K562 (cell line): ENCODE measurements around the gene HLA-DMB. TPM values are rescaled to one million over a fixed set of nuclear protein-coding genes. Genes with fewer than 3 reads are reported as not detected.

ENCODE experiments used
- ADNP ChIP-seq: fragments of 200-800 bp; sonication (Bioruptor generic); IDR thresholded peaks from 2 replicates; pipeline ENCODE4 v1.6.1; 2016; ENCODE audit warnings: missing genetic modification characterization, missing compliant biosample characterization
- CBX5 ChIP-seq: IDR thresholded peaks from 2 replicates; pipeline ENCODE4 v1.6.1; 2014; ENCODE audit warnings: low read depth, borderline replicate concordance
- CEBPG ChIP-seq, 3 experiments: fragments of 200-800 bp in 1 of 3; sonication (Bioruptor generic) in 1 of 3; sonication (generic) in 1 of 3; formaldehyde crosslinking in 1 of 3; IDR thresholded peaks in 2 of 3; conservative IDR thresholded peaks in 1 of 3; 2 replicates each; pipeline versions ENCODE4 v1.6.1 to v1.8.0; 2016 to 2022; ENCODE audit warnings: missing compliant biosample characterization in 2 of 3, missing genetic modification characterization in 2 of 3, mild to moderate bottlenecking in 1 of 3, missing genetic modification reagents in 1 of 3
- ESRRA ChIP-seq: fragments of 450-650 bp; IDR thresholded peaks from 2 replicates; pipeline ENCODE4 v1.6.1; 2014; ENCODE audit warnings: low read depth, mild to moderate bottlenecking, moderate library complexity, borderline replicate concordance
- GABPB1 ChIP-seq: sonication (generic); formaldehyde crosslinking; IDR thresholded peaks from 2 replicates; pipeline ENCODE4 v1.8.0; 2022; ENCODE audit warnings: mild to moderate bottlenecking, missing genetic modification reagents
- HDAC1 ChIP-seq, 2 experiments: fragments of 450-650 bp; IDR thresholded peaks; 2 replicates each; pipeline ENCODE4 v1.6.1; 2016 to 2017; ENCODE audit warnings: inconsistent platforms in 1 of 2, mild to moderate bottlenecking in 1 of 2, moderate library complexity in 1 of 2
- HNRNPLL ChIP-seq: fragments of 200-400 bp; formaldehyde crosslinking; IDR thresholded peaks from 2 replicates; pipeline ENCODE4 v1.6.1; 2017; ENCODE audit warnings: low read length, low read depth, mild to moderate bottlenecking; ENCODE audit not compliant: poor library complexity, severe bottlenecking
- JUND ChIP-seq, 2 experiments: IDR thresholded peaks; 2 replicates in 1 of 2; 3 replicates in 1 of 2; pipeline ENCODE4 v1.6.1; 2011; ENCODE audit warnings: borderline replicate concordance in 2 of 2, low read depth in 2 of 2, low read length in 2 of 2, improper control_type of control experiment in 1 of 2, missing biosample characterization in 1 of 2, missing genetic modification characterization in 1 of 2, missing genetic modification reagents in 1 of 2
- PHF20 ChIP-seq: fragments of 450-650 bp; IDR thresholded peaks from 2 replicates; pipeline ENCODE4 v1.6.1; 2018; ENCODE audit not compliant: partially characterized antibody
- RFX1 ChIP-seq: fragments of 450-650 bp; IDR thresholded peaks from 2 replicates; pipeline ENCODE4 v1.6.1; 2016; ENCODE audit warnings: mild to moderate bottlenecking, moderate library complexity
- SIX5 ChIP-seq, 2 experiments: IDR thresholded peaks; 2 replicates each; pipeline ENCODE4 v1.6.1; 2011; ENCODE audit warnings: low read length in 2 of 2, borderline replicate concordance in 1 of 2, low read depth in 1 of 2, mild to moderate bottlenecking in 1 of 2, moderate library complexity in 1 of 2; ENCODE audit not compliant: insufficient read depth in 1 of 2
- TRIM24 ChIP-seq, 2 experiments: fragments of 450-650 bp; IDR thresholded peaks; 2 replicates each; pipeline ENCODE4 v1.6.1; 2016
- U2AF1 ChIP-seq: fragments of 200-400 bp; formaldehyde crosslinking; optimal IDR thresholded peaks from 2 replicates; pipeline ENCODE3; 2017; ENCODE audit warnings: mild to moderate bottlenecking, low read depth, low read length, moderate library complexity
- ZBTB7A ChIP-seq: IDR thresholded peaks from 2 replicates; pipeline ENCODE4 v1.6.1; 2011; ENCODE audit warnings: low read depth, mild to moderate bottlenecking, low read length, moderate library complexity, borderline replicate concordance; ENCODE audit not compliant: control insufficient read depth
- ZNF217 ChIP-seq: sonication (generic); formaldehyde crosslinking; IDR thresholded peaks from 2 replicates; pipeline ENCODE4 v1.8.0; 2022; ENCODE audit warnings: mild to moderate bottlenecking, missing genetic modification reagents
- ZNF239 ChIP-seq: fragments of 250-450 bp; sonication (Bioruptor Pico); IDR thresholded peaks from 2 replicates; pipeline ENCODE4 v1.4.0; 2020; ENCODE audit warnings: mild to moderate bottlenecking
- ZNF282 ChIP-seq: sonication (generic); formaldehyde crosslinking; IDR thresholded peaks from 2 replicates; pipeline ENCODE4 v1.8.1; 2023; ENCODE audit warnings: missing genetic modification reagents
- ZNF780A ChIP-seq: fragments of 250-450 bp; sonication (Bioruptor Pico); IDR thresholded peaks from 2 replicates; pipeline ENCODE4 v1.5.0; 2021; ENCODE audit warnings: mild to moderate bottlenecking
- polyA plus RNA-seq, 8 experiments: library from polyadenylated mRNA; depleted of rRNA in 4 of 8; stranded (reverse) in 5 of 8; unstranded in 3 of 8; fragments of >200 nt; fragmentation: Nextera tagmentation in 2 of 8; fragmentation: Illumina TruSeq in 1 of 8; extraction: Ambion mirVana in 2 of 8; extraction: Trizol in 1 of 8; gene quantifications; 2 replicates each; pipeline versions ENCODE4 v1.2.1 to v1.2.3, GENCODE V29; 2011 to 2014; ENCODE audit warnings: inconsistent platforms in 1 of 8, missing spikeins in 1 of 8
- total RNA-seq, 7 experiments: library from RNA; depleted of rRNA in 6 of 7; stranded (reverse); fragments of >200 nt in 6 of 7; fragmentation: Illumina TruSeq in 2 of 7; extraction: Trizol in 2 of 7; gene quantifications; 2 replicates each; pipeline versions ENCODE4 v1.2.1 to v1.2.3, GENCODE V29; 2011 to 2021; ENCODE audit warnings: low replicate concordance in 1 of 7
- TF ChIP-seq, protein P1 (sequence below): fragments of 450-650 bp; IDR thresholded peaks from 2 replicates; pipeline ENCODE4 v1.6.1; 2016
- TF ChIP-seq, protein P2 (sequence below): sonication (generic); formaldehyde crosslinking; IDR thresholded peaks from 2 replicates; pipeline ENCODE4 v1.8.1; 2023; ENCODE audit warnings: mild to moderate bottlenecking, missing genetic modification reagents
- TF ChIP-seq, protein P3 (sequence below): fragments of 250-450 bp; sonication (Bioruptor Pico); IDR thresholded peaks from 2 replicates; pipeline ENCODE4 v1.5.0; 2021
- TF ChIP-seq, protein P4 (sequence below): fragments of 450-650 bp; formaldehyde crosslinking; IDR thresholded peaks from 2 replicates; pipeline ENCODE4 v1.4.0; 2022; ENCODE audit warnings: missing genetic modification characterization

HLA-DMB gene
- total and polyA plus RNA-seq, 9 of the 15 experiments (the other 6 are each of a cell fraction or from before 2014, with no cell fraction given): 0.38 TPM; not detected in 8

DNA sequence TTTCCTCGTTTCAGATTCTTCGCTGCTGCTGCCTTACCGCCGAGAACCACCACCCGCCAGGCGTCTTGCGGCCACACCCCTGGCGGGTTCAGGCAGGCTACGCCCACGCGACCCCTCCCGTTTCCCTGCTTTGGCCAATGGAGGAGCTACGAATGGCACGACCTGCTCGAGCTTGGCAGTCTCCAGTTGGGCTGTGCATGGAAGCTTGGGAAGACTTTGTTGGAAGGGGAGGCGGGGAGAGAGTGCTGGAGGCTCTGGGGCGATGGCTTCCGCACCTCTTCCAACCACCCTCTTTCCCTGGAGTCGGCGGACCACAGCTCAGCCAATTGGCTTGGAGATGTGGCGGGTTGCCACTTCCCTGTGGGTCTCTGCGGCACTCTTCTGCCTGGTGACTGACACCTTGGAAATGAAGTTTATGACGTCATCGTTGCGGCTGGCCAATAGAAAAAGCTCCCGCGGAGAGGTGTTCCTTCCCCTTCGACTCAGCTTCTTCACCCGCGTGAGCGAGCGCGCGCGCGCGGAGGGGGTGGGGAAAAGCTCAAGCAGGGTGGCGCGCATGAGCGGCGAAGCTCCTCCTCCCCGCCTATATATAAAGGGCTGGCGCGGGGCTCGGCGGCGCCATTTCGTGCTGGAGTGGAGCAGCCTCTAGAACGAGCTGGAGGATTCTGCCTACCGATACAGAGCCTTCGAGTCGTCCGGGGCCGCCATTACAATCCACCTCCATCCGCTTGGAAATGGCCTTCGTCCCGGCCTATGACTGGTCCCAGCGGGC is 30.9 kb upstream of the HLA-DMB start (continued):
- TF ChIP-seq, protein P1, sequence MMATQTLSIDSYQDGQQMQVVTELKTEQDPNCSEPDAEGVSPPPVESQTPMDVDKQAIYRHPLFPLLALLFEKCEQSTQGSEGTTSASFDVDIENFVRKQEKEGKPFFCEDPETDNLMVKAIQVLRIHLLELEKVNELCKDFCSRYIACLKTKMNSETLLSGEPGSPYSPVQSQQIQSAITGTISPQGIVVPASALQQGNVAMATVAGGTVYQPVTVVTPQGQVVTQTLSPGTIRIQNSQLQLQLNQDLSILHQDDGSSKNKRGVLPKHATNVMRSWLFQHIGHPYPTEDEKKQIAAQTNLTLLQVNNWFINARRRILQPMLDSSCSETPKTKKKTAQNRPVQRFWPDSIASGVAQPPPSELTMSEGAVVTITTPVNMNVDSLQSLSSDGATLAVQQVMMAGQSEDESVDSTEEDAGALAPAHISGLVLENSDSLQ: peak; percentile 98
- TF ChIP-seq, protein P2, sequence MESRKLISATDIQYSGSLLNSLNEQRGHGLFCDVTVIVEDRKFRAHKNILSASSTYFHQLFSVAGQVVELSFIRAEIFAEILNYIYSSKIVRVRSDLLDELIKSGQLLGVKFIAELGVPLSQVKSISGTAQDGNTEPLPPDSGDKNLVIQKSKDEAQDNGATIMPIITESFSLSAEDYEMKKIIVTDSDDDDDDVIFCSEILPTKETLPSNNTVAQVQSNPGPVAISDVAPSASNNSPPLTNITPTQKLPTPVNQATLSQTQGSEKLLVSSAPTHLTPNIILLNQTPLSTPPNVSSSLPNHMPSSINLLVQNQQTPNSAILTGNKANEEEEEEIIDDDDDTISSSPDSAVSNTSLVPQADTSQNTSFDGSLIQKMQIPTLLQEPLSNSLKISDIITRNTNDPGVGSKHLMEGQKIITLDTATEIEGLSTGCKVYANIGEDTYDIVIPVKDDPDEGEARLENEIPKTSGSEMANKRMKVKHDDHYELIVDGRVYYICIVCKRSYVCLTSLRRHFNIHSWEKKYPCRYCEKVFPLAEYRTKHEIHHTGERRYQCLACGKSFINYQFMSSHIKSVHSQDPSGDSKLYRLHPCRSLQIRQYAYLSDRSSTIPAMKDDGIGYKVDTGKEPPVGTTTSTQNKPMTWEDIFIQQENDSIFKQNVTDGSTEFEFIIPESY (CRISPR knock-in tag): peak; percentile 47; the same call in 1 of the 2 replicates
- TF ChIP-seq ADNP (tag) (no peak), SIX5 (IDR thresholded peaks at IDR 0.05; ENCODE audit: borderline replicate concordance in 1 of 2, insufficient read depth in 1 of 2, low read depth in 1 of 2, low read length in 2 of 2) (no peak), JUND (IDR thresholded peaks at IDR 0.05; ENCODE audit: borderline replicate concordance, low read depth, low read length) (peak; percentile 100), JUND (tag; IDR thresholded peaks at IDR 0.05; ENCODE audit: borderline replicate concordance, low read depth, low read length) (peak; percentile 98), ESRRA (peak; percentile 52; the same call in 1 of the 2 replicates), CBX5 (no peak), HNRNPLL (peak; percentile 61), PHF20 (no peak), GABPB1 (CRISPR knock-in tag) (peak; percentile 66), HDAC1 (IDR thresholded peaks at IDR 0.05) (peak in 1 of 2 experiments; percentile 41; a peak in 1 of 4 replicates), RFX1 (no peak), ZNF217 (CRISPR knock-in tag) (no peak), ZNF282 (no peak), ZBTB7A (peak; percentile 69; the same call in 1 of the 2 replicates), ZNF239 (CRISPR knock-in tag) (no peak), ZNF780A (CRISPR knock-in tag) (peak; percentile 64; the same call in 1 of the 2 replicates), TRIM24 (IDR thresholded peaks at IDR 0.05) (no peak), U2AF1 (peak; percentile 55), CEBPG (CRISPR knock-in tag; IDR thresholded peaks at IDR 0.05) (no peak), CEBPG (tag; conservative IDR thresholded peaks at IDR 0.05 in 1 of 2, IDR thresholded peaks at IDR 0.05 in 1 of 2) (peak in 1 of 2 experiments; percentile 37; a peak in 1 of 4 replicates)
- TF ChIP-seq, protein P3, sequence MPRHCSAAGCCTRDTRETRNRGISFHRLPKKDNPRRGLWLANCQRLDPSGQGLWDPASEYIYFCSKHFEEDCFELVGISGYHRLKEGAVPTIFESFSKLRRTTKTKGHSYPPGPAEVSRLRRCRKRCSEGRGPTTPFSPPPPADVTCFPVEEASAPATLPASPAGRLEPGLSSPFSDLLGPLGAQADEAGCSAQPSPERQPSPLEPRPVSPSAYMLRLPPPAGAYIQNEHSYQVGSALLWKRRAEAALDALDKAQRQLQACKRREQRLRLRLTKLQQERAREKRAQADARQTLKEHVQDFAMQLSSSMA (CRISPR knock-in tag): peak; percentile 88; the same call in 1 of the 2 replicates
- TF ChIP-seq, protein P4, sequence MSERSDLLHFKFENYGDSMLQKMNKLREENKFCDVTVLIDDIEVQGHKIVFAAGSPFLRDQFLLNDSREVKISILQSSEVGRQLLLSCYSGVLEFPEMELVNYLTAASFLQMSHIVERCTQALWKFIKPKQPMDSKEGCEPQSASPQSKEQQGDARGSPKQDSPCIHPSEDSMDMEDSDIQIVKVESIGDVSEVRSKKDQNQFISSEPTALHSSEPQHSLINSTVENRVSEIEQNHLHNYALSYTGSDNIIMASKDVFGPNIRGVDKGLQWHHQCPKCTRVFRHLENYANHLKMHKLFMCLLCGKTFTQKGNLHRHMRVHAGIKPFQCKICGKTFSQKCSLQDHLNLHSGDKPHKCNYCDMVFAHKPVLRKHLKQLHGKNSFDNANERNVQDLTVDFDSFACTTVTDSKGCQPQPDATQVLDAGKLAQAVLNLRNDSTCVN (CRISPR knock-in tag): peak; percentile 5; the same call in 1 of the 2 replicates
